ENCODE data around the gene ZDHHC1.

ZDHHC1 gene

GRCh38 chr16:67460961-67461360 lies 44.7 kb upstream of the ZDHHC1 start:
- DNase-seq (ENCODE audit: low read depth) = no peak

GRCh38 chr16:67460168-67460567 lies 43.9 kb upstream of the ZDHHC1 start:
- TF ChIP-seq CTCF (IDR thresholded peaks at IDR 0.05; ENCODE audit: low read length, missing control alignments) = no peak
- DNase-seq (ENCODE audit: low read depth) = no peak
- H3K4me3 ChIP-seq (replicated peaks; ENCODE audit: low read depth, low read length) = no peak overlapping the region

More at GRCh38 chr16:67460961-67461360, 44.7 kb upstream of the ZDHHC1 start:
- no peak overlapping the region for H3K4me3 ChIP-seq (replicated peaks; ENCODE audit: low read depth, low read length)
- TF ChIP-seq CTCF (IDR thresholded peaks at IDR 0.05; ENCODE audit: low read length, missing control alignments) = no peak

GRCh38 chr16:67459861-67460150 lies 43.5 kb upstream of the ZDHHC1 start:
- no peak overlapping the region for H3K4me3 ChIP-seq (replicated peaks; ENCODE audit: low read depth, low read length)
- no peak for DNase-seq (ENCODE audit: low read depth)
- no peak for TF ChIP-seq CTCF (IDR thresholded peaks at IDR 0.05; ENCODE audit: low read length, missing control alignments)

GRCh38 chr16:67459066-67459860 lies 43.0 kb upstream of the ZDHHC1 start:
- no peak for TF ChIP-seq CTCF (IDR thresholded peaks at IDR 0.05; ENCODE audit: low read length, missing control alignments)
- no peak for DNase-seq (ENCODE audit: low read depth)
- no peak overlapping the region for H3K4me3 ChIP-seq (replicated peaks; ENCODE audit: low read depth, low read length)

- no peak overlapping the region for H3K4me3 ChIP-seq (replicated peaks; ENCODE audit: low read depth, low read length)
- TF ChIP-seq CTCF (IDR thresholded peaks at IDR 0.05; ENCODE audit: low read length, missing control alignments) = no peak
- DNase-seq (ENCODE audit: low read depth) = peak; percentile 34
These were observed 41.9 kb upstream of the ZDHHC1 start for GRCh38 chr16:67458121-67458641.

GRCh38 chr16:67457611-67458010 lies 41.3 kb upstream of the ZDHHC1 start:
- DNase-seq (ENCODE audit: low read depth) = no peak
- H3K4me3 ChIP-seq (replicated peaks; ENCODE audit: low read depth, low read length) = no peak overlapping the region
- TF ChIP-seq CTCF (IDR thresholded peaks at IDR 0.05; ENCODE audit: low read length, missing control alignments) = no peak
